DMS53 (cell line): ENCODE results near the gene NXNL1.

Source experiments
- DNase-seq: peaks from one replicate; lab custom pipeline; 2025; lab: John Stamatoyannopoulos, UW

The NXNL1 gene

GRCh38 chr19:17455308-17456123 is 5.2 kb downstream of the NXNL1 start:
- DNase-seq = peak; percentile 40

- no peak for DNase-seq
These were observed 6.1 kb downstream of the NXNL1 start for GRCh38 chr19:17454576-17455071.

GRCh38 chr19:17451820-17452219 is 8.9 kb downstream of the NXNL1 start:
- no peak for DNase-seq

- peak; percentile 49 for DNase-seq
These were observed 10.3 kb downstream of the NXNL1 start for GRCh38 chr19:17450264-17451075.

- peak; percentile 27 for DNase-seq
These were observed 12.4 kb downstream of the NXNL1 start, which contains the start of gene TMEM221 for GRCh38 chr19:17448131-17448967. Gene TMEM221, minus strand, starts transcription at chr19:17448668. Its CDS starts 206 bp downstream, at chr19:17448462.

GRCh38 chr19:17447704-17448130 is 13.0 kb downstream of the NXNL1 start:
- DNase-seq = no peak

GRCh38 chr19:17445526-17446165 is 15.1 kb downstream of the NXNL1 start:
- no peak for DNase-seq

GRCh38 chr19:17441241-17442021 is 19.3 kb downstream of the NXNL1 start:
- peak; percentile 17 for DNase-seq

- no peak for DNase-seq
These were observed 23.9 kb downstream of the NXNL1 start for GRCh38 chr19:17436874-17437267.

- no peak for DNase-seq
These were observed 24.4 kb downstream of the NXNL1 start for GRCh38 chr19:17436094-17436873.

- DNase-seq = no peak
These were observed 25.5 kb downstream of the NXNL1 start for GRCh38 chr19:17435218-17435617.

GRCh38 chr19:17431417-17431816 is 29.3 kb downstream of the NXNL1 start:
- no peak for DNase-seq

GRCh38 chr19:17429641-17430113 is 31.0 kb downstream of the NXNL1 start:
- no peak for DNase-seq

GRCh38 chr19:17424743-17425365 is 35.9 kb downstream of the NXNL1 start:
- DNase-seq = peak; percentile 45

GRCh38 chr19:17423429-17424208 is 37.1 kb downstream of the NXNL1 start:
- DNase-seq = no peak

- DNase-seq = no peak
These were observed 38.8 kb downstream of the NXNL1 start for GRCh38 chr19:17421942-17422341.

GRCh38 chr19:17420475-17420924 is 40.2 kb downstream of the NXNL1 start:
- peak; percentile 27 for DNase-seq
